Ascending aorta (tissue), 2 donors: ENCODE data around the gene TOMM70. TPM values are rescaled to one million over a fixed set of nuclear protein-coding genes. Genes with fewer than 3 reads are reported as not detected.

Source experiments
- DNase-seq, 2 donors: peaks; one replicate each; pipeline ENCODE4 v3.0.0-alpha.2; 2019; ENCODE audit warnings: low spot score in 2 of 2
- H3K27ac ChIP-seq, 2 donors: fragments of 200-600 bp; sonication (generic); one replicate each; pipeline ENCODE4 v1.5.1; 2016 to 2017; ENCODE audit warnings: mild to moderate bottlenecking in 1 of 2
- H3K27me3 ChIP-seq: fragments of 200-600 bp; sonication (generic); one replicate; pipeline ENCODE4 v1.5.1; 2017
- H3K36me3 ChIP-seq, 2 donors: fragments of 200-600 bp; sonication (generic); one replicate each; pipeline ENCODE4 v1.5.1; 2016
- H3K4me1 ChIP-seq, 2 donors: fragments of 200-600 bp; sonication (generic); one replicate each; pipeline ENCODE4 v1.5.1; 2016 to 2017; ENCODE audit warnings: mild to moderate bottlenecking in 1 of 2
- H3K4me3 ChIP-seq, 2 donors: fragments of 200-600 bp; sonication (generic); one replicate each; pipeline ENCODE4 v1.5.1; 2016 to 2017; ENCODE audit warnings: mild to moderate bottlenecking in 1 of 2
- H3K9me3 ChIP-seq, 2 donors: fragments of 200-600 bp; sonication (generic); one replicate each; pipeline ENCODE4 v1.5.1; 2016
- intact Hi-C: fragments of 100-400 bp; cut with DNase I; formaldehyde crosslinking; loops from one replicate; pipeline ENCODE4 v1.15.1; 2023
- total RNA-seq: library from RNA; depleted of rRNA; stranded (reverse); fragments of >200 nt; gene quantifications from one replicate; pipeline ENCODE4 v1.1.0, GENCODE V29; 2016
- TF ChIP-seq, protein P1 (sequence below), 3 experiments: fragments of 200-600 bp in 2 of 3; fragments of 450-650 bp in 1 of 3; sonication (generic) in 2 of 3; IDR thresholded peaks; one replicate each; pipeline ENCODE4 v1.5.1; 2016 to 2019; ENCODE audit warnings: antibody characterized with exemption in 3 of 3, mild to moderate bottlenecking in 1 of 3, moderate library complexity in 1 of 3

TOMM70 gene
- total RNA-seq, 1 donor from 2014 or later = 16.4 TPM

DNA sequence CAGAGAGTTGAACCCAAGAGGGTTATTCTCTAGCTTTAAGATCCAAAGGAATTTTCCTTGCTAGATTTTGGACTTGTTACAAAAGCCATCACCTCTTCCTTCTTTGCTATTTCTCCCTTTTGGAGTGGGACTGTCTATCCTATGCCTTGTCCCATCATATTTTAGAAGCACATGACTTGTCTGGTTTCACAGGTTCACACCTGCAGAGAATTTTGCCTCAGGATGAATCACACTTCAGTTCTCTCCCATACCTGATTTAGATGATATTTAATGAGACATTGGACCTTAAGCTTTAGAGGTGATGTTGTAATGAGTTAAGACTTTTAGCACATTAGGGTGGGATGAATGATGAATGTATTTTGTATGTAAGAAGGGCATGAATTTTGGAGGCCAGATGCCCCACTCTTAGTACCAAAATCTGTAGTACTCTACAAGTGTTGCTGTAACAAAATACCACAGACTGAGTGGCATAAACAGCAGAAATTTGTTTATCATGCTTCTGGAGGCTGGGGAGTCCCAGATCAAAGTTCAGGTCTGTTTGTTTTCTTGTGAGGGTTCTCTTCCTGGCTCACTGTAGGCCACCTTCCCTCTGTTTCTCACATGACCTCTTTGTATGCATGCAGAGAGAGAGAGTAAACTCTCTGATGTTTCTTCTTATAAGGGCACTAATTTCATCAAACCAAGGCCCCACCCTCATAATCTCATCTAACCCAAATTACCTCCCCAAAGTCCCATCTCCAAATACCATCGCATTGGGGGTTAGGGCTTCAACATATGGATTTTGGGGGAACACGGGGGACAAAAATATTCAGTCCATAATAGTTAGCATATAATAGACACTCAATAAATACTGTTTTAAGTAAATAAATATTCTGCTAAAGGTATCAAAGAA lies 10.4 kb upstream of the TOMM70 start:
- intact Hi-C loops = no loop called here

DNA sequence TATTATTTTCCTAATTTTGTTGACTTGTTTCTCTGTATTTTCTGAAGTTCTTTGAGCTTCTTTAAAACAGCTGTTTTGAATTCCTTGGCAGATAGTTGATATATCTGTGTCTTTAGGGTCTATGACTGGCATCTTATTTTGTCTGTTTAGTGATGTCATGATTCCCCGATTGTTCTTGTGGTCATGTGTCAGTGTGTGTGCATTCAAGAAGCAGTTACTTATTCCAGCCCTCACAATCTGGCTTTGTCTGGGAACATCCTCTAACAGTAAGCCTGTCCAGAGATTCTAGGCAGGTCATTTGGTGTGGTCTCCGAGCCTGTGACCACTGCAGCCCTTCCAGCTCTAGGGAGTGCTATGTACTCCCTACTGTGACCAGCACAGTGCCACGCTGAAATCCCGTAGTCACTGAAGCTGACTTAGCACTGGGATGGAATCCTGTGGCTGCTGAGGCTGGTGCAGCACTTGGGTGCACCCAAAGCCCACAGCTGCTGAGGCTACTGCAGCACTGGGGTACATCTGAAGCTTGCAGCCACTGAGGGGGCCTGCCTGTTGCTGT lies 7.2 kb upstream of the TOMM70 start:
- Histone ChIP-seq H3K27ac (no peak overlapping the region), H3K4me3 (no peak overlapping the region), H3K27me3 (no peaks in the 10 kb centered on the region), H3K9me3 (peaks cover 6 to 20% of the 10 kb centered on the region in 2 donors), H3K36me3 (peaks cover 3 to 5% of the 10 kb centered on the region in 2 donors), H3K4me1 (peaks cover 2 to 11% of the 10 kb centered on the region in 2 donors)
- no peak for DNase-seq
- TF ChIP-seq, protein P1, sequence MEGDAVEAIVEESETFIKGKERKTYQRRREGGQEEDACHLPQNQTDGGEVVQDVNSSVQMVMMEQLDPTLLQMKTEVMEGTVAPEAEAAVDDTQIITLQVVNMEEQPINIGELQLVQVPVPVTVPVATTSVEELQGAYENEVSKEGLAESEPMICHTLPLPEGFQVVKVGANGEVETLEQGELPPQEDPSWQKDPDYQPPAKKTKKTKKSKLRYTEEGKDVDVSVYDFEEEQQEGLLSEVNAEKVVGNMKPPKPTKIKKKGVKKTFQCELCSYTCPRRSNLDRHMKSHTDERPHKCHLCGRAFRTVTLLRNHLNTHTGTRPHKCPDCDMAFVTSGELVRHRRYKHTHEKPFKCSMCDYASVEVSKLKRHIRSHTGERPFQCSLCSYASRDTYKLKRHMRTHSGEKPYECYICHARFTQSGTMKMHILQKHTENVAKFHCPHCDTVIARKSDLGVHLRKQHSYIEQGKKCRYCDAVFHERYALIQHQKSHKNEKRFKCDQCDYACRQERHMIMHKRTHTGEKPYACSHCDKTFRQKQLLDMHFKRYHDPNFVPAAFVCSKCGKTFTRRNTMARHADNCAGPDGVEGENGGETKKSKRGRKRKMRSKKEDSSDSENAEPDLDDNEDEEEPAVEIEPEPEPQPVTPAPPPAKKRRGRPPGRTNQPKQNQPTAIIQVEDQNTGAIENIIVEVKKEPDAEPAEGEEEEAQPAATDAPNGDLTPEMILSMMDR (IDR thresholded peaks at IDR 0.05) = no peak
- intact Hi-C loops = no loop called here

More for the DNA sequence above, 10.4 kb upstream of the TOMM70 start:
- no peak overlapping the region for H3K4me3 ChIP-seq
- DNase-seq = no peak
- TF ChIP-seq, protein P1 (IDR thresholded peaks at IDR 0.05) = no peak
- H3K9me3 ChIP-seq = peaks cover 6 to 20% of the 10 kb centered on the region in 2 donors
- H3K27ac ChIP-seq = no peak overlapping the region
- no peaks in the 10 kb centered on the region for H3K4me1 ChIP-seq
- no peaks in the 10 kb centered on the region for H3K27me3 ChIP-seq
- peaks cover 3 to 5% of the 10 kb centered on the region in 2 donors for H3K36me3 ChIP-seq

DNA sequence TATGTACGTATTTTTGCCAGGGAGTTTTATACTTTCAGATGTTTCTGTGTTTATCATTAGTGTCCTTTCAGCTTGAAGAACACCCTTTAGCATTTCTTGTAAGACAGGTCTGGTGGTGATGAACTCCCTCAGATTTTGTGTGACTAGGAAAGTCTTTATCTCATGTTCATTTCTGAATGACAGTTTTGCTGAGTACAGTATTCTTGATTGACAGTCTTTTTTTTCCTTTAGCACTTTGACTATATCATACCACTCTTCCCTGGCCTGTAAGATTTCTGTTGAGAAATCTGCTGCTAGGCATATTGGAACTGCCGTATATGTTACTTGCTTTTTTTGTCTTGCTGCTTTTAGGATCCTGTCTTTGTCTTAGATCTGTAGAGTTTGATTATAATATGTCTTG lies 6.3 kb upstream of the TOMM70 start:
- no peak overlapping the region for H3K27ac ChIP-seq
- peaks cover 6 to 20% of the 10 kb centered on the region in 2 donors for H3K9me3 ChIP-seq
- TF ChIP-seq, protein P1 (IDR thresholded peaks at IDR 0.05) = no peak
- H3K36me3 ChIP-seq = peaks cover 2 to 5% of the 10 kb centered on the region in 2 donors
- no peak for DNase-seq
- intact Hi-C loops = no loop called here
- no peaks in the 10 kb centered on the region for H3K27me3 ChIP-seq
- no peak overlapping the region for H3K4me3 ChIP-seq
- peaks cover 4 to 20% of the 10 kb centered on the region in 2 donors for H3K4me1 ChIP-seq

DNA sequence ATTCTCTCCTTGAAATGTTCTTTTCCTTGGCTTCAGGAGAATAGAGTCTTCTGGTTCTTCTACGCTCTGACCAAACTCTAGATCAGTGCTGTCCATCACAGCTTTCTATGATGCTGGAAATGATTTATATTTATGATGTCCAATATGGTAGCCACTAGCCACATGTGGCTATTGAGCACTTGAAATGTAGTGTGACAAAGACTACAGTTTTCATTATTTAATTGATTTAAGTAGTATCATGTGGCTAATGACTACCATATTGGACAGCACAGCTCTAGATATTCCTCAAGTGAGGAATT lies 3.3 kb upstream of the TOMM70 start:
- TF ChIP-seq, protein P1 (IDR thresholded peaks at IDR 0.05) = no peak
- Histone ChIP-seq H3K9me3 (peaks cover 0 to 9% of the 10 kb centered on the region in 2 donors), H3K4me3 (no peak overlapping the region), H3K27ac (no peak overlapping the region), H3K27me3 (no peaks in the 10 kb centered on the region), H3K4me1 (peaks cover 10 to 23% of the 10 kb centered on the region in 2 donors), H3K36me3 (peaks cover 0 to 5% of the 10 kb centered on the region in 2 donors)
- intact Hi-C loops = loop anchor here (5.0 kb wide), 1 partner anchor 1168 kb away; the partner anchor contains the start of gene PCNP
- no peak for DNase-seq

DNA sequence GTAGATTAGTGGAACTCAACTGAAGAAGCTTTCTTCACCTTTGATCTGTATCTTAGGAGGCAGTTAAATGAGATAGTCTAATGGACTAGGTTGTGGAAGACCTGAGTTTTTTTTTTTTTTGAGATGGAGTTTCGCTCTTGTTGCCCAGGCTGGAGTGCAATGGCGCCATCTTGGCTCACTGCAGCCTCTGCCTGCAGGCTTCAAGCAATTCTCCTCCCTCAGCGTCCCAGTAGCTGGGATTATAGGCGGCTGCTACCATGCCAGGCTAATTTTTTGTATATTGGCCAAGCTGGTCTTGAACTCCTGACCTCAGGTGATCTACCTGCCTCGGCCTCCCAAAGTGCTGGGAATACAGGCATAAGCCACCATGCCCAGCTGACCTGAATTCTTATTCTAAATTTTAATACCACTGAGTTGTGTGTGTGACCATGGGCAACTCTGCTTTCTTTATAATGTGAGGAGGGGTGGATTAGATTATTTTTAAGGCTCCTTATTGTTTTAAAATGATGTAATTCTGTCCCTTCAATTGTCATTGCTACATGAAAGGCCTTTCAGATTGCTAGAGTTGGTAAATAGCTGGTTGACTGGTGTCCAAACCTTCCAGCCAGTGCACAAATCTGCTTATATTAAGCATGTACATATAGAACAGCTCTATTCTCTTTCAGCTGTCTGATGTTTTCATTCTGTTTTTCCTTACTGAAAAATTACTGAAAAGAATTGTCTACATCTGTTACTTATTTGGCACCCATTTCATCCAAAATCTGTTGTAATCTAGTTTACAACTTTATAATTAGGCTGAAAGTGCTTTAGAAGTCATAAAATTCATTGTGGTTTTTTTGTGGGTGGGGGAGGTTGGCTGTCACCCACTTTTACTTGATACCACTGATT lies 2.7 kb upstream of the TOMM70 start:
- TF ChIP-seq, protein P1 (IDR thresholded peaks at IDR 0.05) = no peak
- H3K36me3 ChIP-seq = peaks cover 0 to 5% of the 10 kb centered on the region in 2 donors
- H3K9me3 ChIP-seq = peaks cover 0 to 9% of the 10 kb centered on the region in 2 donors
- H3K4me1 ChIP-seq = peaks cover 10 to 24% of the 10 kb centered on the region in 2 donors
- H3K27me3 ChIP-seq = no peaks in the 10 kb centered on the region
- intact Hi-C loops = loop anchor here (5.0 kb wide), 1 partner anchor 1169 kb away; the partner anchor contains the start of gene PCNP
- no peak for DNase-seq
- H3K27ac ChIP-seq = no peak overlapping the region
- peak overlapping the region; percentile 4 to 89 for H3K4me3 ChIP-seq
